Astrocyte of the cerebellum (primary cell): ENCODE data around the gene LDHB.

Source experiments
- DNase-seq: peaks from one replicate; pipeline ENCODE4 v3.0.0-alpha.2; 2011; ENCODE audit warnings: low read depth
- H3K4me3 ChIP-seq: 2 replicates; pipeline ENCODE4 v1.5.1; 2011; ENCODE audit warnings: mild to moderate bottlenecking, low read depth, low read length, moderate library complexity
- CTCF ChIP-seq: IDR thresholded peaks from 2 replicates; pipeline ENCODE4 v1.5.1; 2012; ENCODE audit warnings: low read length, low read depth, moderate library complexity, mild to moderate bottlenecking; ENCODE audit errors: missing control alignments
- in situ Hi-C: cut with HindIII; loops from 2 replicates; pipeline ENCODE4 v1.10.0; 2017; ENCODE audit warnings: low sequenced_read_pairs

LDHB gene

GRCh38 chr12:21617030-21617429 lies 40.6 kb downstream of the LDHB start:
- in situ Hi-C loops, result no loop called here
- TF ChIP-seq CTCF, result no peak
- H3K4me3 ChIP-seq, result no peak overlapping the region
- no peak for DNase-seq

- DNase-seq, result no peak
These were observed 42.2 kb downstream of the LDHB start for GRCh38 chr12:21615431-21615830.

GRCh38 chr12:21614506-21614905 lies 43.1 kb downstream of the LDHB start:
- no peak for DNase-seq
- H3K4me3 ChIP-seq, result no peak overlapping the region

More at GRCh38 chr12:21615431-21615830, 42.2 kb downstream of the LDHB start:
- H3K4me3 ChIP-seq, result no peak overlapping the region
- no peak for TF ChIP-seq CTCF
- in situ Hi-C loops, result no loop called here

GRCh38 chr12:21613931-21614330 lies 43.7 kb downstream of the LDHB start:
- no peak for TF ChIP-seq CTCF
- in situ Hi-C loops, result no loop called here
- H3K4me3 ChIP-seq, result no peak overlapping the region
- DNase-seq, result no peak

More at GRCh38 chr12:21614506-21614905, 43.1 kb downstream of the LDHB start:
- TF ChIP-seq CTCF, result no peak
- in situ Hi-C loops, result no loop called here

- DNase-seq, result no peak
- in situ Hi-C loops, result no loop called here
- TF ChIP-seq CTCF, result no peak
- no peak overlapping the region for H3K4me3 ChIP-seq
These were observed 49.4 kb downstream of the LDHB start for GRCh38 chr12:21608196-21608595.

- peak; percentile 11 for DNase-seq
- in situ Hi-C loops, result no loop called here
- H3K4me3 ChIP-seq, result no peak overlapping the region
- TF ChIP-seq CTCF, result peak; percentile 14
These were observed 49.9 kb downstream of the LDHB start for GRCh38 chr12:21607701-21608100.

GRCh38 chr12:21606175-21606574 lies 51.5 kb downstream of the LDHB start:
- DNase-seq, result no peak
- H3K4me3 ChIP-seq, result no peak overlapping the region
- in situ Hi-C loops, result no loop called here
- no peak for TF ChIP-seq CTCF
